Hepatocyte (in vitro differentiated cells): ENCODE results near the gene ALDH5A1.

Source experiments
- EZH2phosphoT487 ChIP-seq: fragments of 200-600 bp; sonication (generic); IDR thresholded peaks from one replicate; pipeline ENCODE4 v1.6.1; 2018; ENCODE audit warnings: antibody characterized with exemption, mild to moderate bottlenecking, low read depth, moderate library complexity; ENCODE audit not compliant: unreplicated experiment, severe bottlenecking
- TF ChIP-seq, protein P1 (sequence below): fragments of 200-600 bp; sonication (generic); IDR thresholded peaks from 2 replicates; pipeline ENCODE4 v1.5.1; 2016; ENCODE audit warnings: antibody characterized with exemption, mild to moderate bottlenecking; ENCODE audit not compliant: poor library complexity

DNA sequence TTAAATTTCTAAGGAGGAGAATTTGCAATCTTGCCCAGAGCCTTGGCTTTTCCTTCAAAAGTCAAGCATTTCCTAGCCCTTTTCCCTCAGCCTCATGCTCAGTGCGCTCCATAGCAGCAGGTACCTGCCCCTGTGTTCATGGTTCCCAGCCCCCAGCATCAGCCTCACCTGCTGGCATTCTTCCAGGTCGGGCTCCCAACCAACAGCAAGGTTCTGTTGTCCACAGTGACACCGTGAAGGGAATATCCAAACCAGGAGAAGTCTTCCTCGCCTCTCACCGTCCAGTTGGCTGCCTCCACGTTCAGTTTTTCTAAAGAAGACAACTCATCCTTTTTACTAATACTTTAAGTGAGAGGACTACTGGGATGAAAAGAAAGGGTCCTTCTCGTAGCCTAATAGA lies 48.1 kb upstream of the ALDH5A1 start:
- TF ChIP-seq, protein P1, sequence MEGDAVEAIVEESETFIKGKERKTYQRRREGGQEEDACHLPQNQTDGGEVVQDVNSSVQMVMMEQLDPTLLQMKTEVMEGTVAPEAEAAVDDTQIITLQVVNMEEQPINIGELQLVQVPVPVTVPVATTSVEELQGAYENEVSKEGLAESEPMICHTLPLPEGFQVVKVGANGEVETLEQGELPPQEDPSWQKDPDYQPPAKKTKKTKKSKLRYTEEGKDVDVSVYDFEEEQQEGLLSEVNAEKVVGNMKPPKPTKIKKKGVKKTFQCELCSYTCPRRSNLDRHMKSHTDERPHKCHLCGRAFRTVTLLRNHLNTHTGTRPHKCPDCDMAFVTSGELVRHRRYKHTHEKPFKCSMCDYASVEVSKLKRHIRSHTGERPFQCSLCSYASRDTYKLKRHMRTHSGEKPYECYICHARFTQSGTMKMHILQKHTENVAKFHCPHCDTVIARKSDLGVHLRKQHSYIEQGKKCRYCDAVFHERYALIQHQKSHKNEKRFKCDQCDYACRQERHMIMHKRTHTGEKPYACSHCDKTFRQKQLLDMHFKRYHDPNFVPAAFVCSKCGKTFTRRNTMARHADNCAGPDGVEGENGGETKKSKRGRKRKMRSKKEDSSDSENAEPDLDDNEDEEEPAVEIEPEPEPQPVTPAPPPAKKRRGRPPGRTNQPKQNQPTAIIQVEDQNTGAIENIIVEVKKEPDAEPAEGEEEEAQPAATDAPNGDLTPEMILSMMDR: no peak
- TF ChIP-seq EZH2phosphoT487: no peak
